Peyer's patch (tissue), 4 donors: ENCODE measurements around the gene ZWILCH.

Experiments used
- POLR2A ChIP-seq, 2 donors: fragments of 450-650 bp; IDR thresholded peaks; one replicate each; pipeline ENCODE4 v1.5.1; 2017; ENCODE audit warnings: antibody characterized with exemption in 2 of 2, mild to moderate bottlenecking in 2 of 2, moderate library complexity in 2 of 2
- TF ChIP-seq, protein P1 (sequence below), 6 experiments: fragments of 450-650 bp in 4 of 6; fragments of 200-600 bp in 2 of 6; sonication (generic) in 1 of 6; IDR thresholded peaks; one replicate each; pipeline ENCODE4 v1.5.1; 2017 to 2019; ENCODE audit warnings: antibody characterized with exemption in 6 of 6, mild to moderate bottlenecking in 3 of 6, moderate library complexity in 1 of 6

DNA sequence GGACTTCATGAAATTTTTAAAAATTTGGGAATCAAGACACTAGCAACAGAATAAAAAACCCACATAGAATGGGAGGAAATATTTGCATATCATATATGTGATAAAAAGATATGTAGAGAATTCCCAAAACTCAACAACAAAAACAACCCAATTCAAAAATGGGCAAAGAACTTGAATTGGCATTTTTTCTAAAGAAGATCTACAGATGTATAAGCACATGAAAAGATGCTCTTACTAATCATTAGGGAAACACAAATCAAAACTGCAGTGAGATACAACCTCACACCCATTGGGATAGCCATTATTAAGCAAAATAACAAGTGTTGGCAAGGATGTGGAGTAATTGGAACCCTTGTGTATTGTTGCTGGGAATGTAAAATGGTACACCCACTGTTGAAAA lies 50.6 kb downstream of the ZWILCH start:
- TF ChIP-seq POLR2A (IDR thresholded peaks at IDR 0.05), result no peak
- TF ChIP-seq, protein P1, sequence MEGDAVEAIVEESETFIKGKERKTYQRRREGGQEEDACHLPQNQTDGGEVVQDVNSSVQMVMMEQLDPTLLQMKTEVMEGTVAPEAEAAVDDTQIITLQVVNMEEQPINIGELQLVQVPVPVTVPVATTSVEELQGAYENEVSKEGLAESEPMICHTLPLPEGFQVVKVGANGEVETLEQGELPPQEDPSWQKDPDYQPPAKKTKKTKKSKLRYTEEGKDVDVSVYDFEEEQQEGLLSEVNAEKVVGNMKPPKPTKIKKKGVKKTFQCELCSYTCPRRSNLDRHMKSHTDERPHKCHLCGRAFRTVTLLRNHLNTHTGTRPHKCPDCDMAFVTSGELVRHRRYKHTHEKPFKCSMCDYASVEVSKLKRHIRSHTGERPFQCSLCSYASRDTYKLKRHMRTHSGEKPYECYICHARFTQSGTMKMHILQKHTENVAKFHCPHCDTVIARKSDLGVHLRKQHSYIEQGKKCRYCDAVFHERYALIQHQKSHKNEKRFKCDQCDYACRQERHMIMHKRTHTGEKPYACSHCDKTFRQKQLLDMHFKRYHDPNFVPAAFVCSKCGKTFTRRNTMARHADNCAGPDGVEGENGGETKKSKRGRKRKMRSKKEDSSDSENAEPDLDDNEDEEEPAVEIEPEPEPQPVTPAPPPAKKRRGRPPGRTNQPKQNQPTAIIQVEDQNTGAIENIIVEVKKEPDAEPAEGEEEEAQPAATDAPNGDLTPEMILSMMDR (IDR thresholded peaks at IDR 0.05), result no peak
